Muscle of back (tissue), 13 donors: Measurements from ENCODE around the gene PSMG1. TPM values are rescaled to one million over a fixed set of nuclear protein-coding genes. Genes with fewer than 3 reads are reported as not detected.
"Not testable (repeated sequence)": the region's sequence is repeated elsewhere in the genome, so short reads cannot be mapped to it uniquely, and the experiment has no call there.

Source experiments
- DNase-seq, 3 donors: peaks; one replicate each; pipeline versions ENCODE4 v3.0.0 to v3.0.0-alpha.2; 2013
- long read RNA-seq, 9 donors: transcript quantifications; one replicate each; lab custom pipeline, GENCODE V29; 2026
- polyA plus RNA-seq, 10 donors: library from polyadenylated mRNA; unstranded; fragments of 120-200 nt; gene quantifications; one replicate each; pipeline ENCODE4 v1.2.1, GENCODE V29; 2013; ENCODE audit not compliant: insufficient read length in 10 of 10

The PSMG1 gene
- polyA plus RNA-seq, result 10 to 100 TPM; 22.5 to 39.1 (median 32.5) TPM
- long read RNA-seq, donor 1, transcript PSMG1-201 (7 exons, 2,154 nt), result major isoform, 6 of 7 reads
- long read RNA-seq, donor 1, partial matches to known transcripts, result 0 of 7 reads
- long read RNA-seq, donor 1, other reads (novel, unspliced or antisense), result 0 of 7 reads
- long read RNA-seq, donor 2, transcript PSMG1-201 (7 exons, 2,154 nt), result major isoform, 6 of 9 reads
- long read RNA-seq, donor 2, partial matches to known transcripts, result 0 of 9 reads
- long read RNA-seq, donor 2, other reads (novel, unspliced or antisense), result 0 of 9 reads
- long read RNA-seq, donor 3, result 0 reads
- long read RNA-seq, donor 4, transcript PSMG1-201 (7 exons, 2,154 nt), result major isoform, 10 of 10 reads
- long read RNA-seq, donor 4, partial matches to known transcripts, result 0 of 10 reads
- long read RNA-seq, donor 4, other reads (novel, unspliced or antisense), result 0 of 10 reads
- long read RNA-seq, donor 5, transcript PSMG1-201 (7 exons, 2,154 nt), result major isoform, 8 of 9 reads
- long read RNA-seq, donor 5, partial matches to known transcripts, result 0 of 9 reads
- long read RNA-seq, donor 5, other reads (novel, unspliced or antisense), result 0 of 9 reads
- long read RNA-seq, donor 6, transcript PSMG1-201 (7 exons, 2,154 nt), result major isoform, 6 of 9 reads
- long read RNA-seq, donor 6, partial matches to known transcripts, result 0 of 9 reads
- long read RNA-seq, donor 6, other reads (novel, unspliced or antisense), result 0 of 9 reads
- long read RNA-seq, donor 7, transcript PSMG1-201 (7 exons, 2,154 nt), result major isoform, 7 of 10 reads
- long read RNA-seq, donor 7, partial matches to known transcripts, result 0 of 10 reads
- long read RNA-seq, donor 7, other reads (novel, unspliced or antisense), result 0 of 10 reads
- long read RNA-seq, donor 8, transcript PSMG1-201 (7 exons, 2,154 nt), result major isoform, 11 of 11 reads
- long read RNA-seq, donor 8, partial matches to known transcripts, result 0 of 11 reads
- long read RNA-seq, donor 8, other reads (novel, unspliced or antisense), result 0 of 11 reads
- long read RNA-seq, donor 9, partial matches to known transcripts, result 0 of 1 reads
- long read RNA-seq, donor 9, other reads (novel, unspliced or antisense), result 0 of 1 reads

- peak; percentile 93 to 97 (median 96) for DNase-seq
Measured at GRCh38 chr21:39183272-39184049, at the start of gene PSMG1. PSMG1 (minus strand) TSS chr21:39183451; CDS start chr21:39183385, 66 bp downstream.

GRCh38 chr21:39232861-39233291, 49.6 kb upstream of the PSMG1 start:
- DNase-seq, result no peak

DNA sequence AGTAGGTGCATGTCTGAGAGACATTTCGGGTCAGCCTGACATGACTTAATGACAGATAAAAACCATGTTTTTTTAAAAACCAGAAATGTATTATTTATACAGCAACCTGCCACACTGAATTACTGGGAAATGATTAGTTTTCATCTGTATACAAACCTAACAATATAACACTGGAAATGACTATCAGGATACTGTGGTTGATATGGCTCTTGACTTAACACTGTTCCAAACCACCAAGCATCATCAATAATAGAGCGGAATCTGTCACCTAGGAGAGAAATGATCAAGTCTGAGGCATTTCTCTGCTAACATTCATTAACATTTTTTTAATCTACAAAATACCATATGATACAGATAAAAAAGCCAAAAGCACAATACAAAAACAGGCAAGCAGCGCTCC, 41.7 kb upstream of the PSMG1 start:
- DNase-seq, result no peak

DNA sequence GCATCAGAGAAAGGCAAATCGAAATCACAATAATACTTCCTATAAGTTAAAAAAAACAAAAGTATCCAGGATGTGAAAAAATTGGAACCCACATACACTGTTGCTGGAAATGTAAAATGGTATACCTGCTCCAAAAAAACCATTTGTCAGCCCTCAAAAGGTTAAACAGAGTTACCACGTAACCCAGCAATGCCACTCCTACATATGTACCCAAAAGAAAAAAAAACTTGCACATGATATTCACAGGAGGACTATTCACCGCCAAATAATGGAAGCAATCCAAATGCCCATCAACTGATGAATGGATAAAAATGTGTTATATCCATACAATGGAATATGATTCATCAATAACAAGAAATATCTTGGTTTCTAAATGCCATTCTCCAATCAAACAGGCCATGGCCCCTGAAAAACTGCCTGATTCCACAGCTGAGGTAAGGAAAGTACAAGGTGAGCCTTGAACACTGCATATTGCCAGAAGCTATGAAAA, 38.8 kb upstream of the PSMG1 start:
- DNase-seq, result no peak

- DNase-seq, result no peak
Measured at GRCh38 chr21:39221282-39221996, 38.2 kb upstream of the PSMG1 start.

DNA sequence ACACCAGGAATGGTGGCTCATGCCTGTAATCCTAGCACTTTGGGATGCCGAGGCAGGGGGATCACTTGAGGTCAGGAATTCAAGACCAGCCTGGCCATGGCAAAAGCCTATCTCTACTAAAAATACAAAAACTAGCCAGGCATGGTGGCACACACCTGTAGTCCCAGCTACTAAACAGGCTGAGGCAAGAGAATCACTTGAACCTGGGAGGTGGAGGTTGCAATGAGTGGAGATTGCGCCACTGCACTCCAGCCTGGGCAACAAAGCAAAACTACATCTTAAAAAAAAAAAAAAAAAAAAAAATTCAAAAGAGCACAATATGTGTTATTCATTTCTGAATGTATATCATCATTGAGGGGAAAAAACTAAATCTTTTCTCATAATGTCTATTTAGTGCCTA, 37.6 kb upstream of the PSMG1 start:
- DNase-seq, result not testable (repeated sequence)

DNA sequence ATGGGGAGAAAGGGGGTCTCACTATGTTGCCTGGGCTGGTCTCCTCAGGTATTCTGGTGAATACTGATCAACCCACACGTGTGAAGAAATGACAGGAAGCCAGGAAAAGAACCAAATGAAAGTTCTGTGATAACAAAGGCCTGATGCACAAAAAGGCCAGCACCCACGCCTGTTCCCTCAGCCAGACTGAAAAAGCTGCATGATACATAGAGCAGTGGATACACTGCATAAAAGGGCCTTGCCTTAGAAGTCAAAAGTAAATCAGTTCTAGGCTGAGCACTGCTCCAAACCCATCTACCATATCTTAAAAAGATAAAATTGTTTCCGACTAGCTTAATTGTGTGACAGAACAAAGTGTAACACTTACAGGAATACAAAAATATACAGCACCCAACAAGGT, 36.9 kb upstream of the PSMG1 start:
- DNase-seq, result no peak

GRCh38 chr21:39218082-39218409, 34.8 kb upstream of the PSMG1 start:
- no peak for DNase-seq

GRCh38 chr21:39217356-39218081, 34.3 kb upstream of the PSMG1 start:
- DNase-seq, result no peak

DNA sequence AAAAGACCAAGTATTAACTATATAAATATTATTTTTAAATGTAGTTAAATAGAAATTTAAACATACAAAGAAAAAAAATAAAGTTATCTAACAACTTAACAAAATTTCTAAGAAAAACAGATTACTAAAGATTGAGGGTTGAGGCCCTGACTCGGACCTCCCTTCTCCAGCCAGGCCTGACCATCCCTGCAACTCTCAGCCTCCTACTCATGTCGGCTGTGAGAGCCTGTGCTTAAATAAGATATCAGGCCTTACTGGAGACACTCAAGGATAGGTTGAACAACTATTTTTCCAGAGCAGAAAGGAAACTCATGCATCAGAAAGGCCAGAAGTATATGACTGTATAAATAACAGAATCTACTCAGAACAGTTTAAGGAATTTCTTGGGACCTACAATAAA, 33.0 kb upstream of the PSMG1 start:
- no peak for DNase-seq

- no peak for DNase-seq
Measured at GRCh38 chr21:39215078-39215477, 31.8 kb upstream of the PSMG1 start.

DNA sequence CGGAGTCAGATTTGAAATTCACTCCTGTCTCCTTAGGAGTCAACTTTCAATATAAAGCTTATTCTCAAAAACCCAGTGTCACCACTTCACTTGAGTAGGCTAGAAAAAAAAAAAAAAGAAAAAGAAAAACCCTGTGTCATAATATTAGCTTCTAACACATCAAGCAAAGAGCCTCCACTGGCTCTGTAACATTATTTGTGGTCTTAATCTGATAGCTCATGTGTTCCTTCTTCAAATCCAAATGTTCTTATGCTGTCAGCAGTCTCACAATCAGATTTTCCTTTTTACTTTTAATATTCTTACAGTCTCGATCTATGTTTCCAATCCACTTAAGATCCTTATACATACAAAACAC, 26.1 kb upstream of the PSMG1 start:
- DNase-seq, result no peak

- no peak for DNase-seq
Measured at GRCh38 chr21:39208624-39209333, 25.5 kb upstream of the PSMG1 start.

- no peak for DNase-seq
Measured at GRCh38 chr21:39204134-39204533, 20.9 kb upstream of the PSMG1 start.

DNA sequence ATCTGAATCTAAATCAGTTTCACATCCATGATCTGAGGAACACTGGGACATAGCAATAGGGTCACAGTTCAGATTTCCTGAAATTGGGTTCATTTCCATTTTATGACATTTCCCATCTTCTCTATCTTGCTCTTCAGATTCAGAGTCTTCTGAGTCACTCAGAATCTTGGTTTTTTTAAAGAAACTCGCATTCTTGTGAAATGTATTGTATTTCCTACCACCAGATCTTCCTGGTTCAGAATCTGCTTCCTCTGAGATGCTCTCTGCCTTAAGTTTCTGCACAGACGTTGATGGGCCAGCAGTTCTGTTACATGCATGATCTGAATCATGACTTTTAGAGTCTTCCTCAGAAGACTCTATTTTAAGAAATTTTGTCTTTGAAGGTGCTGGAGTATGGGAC, 15.5 kb upstream of the PSMG1 start:
- no peak for DNase-seq

GRCh38 chr21:39197448-39198233, 14.4 kb upstream of the PSMG1 start:
- DNase-seq, result no peak

- DNase-seq, result no peak
Measured at GRCh38 chr21:39196838-39197237, 13.6 kb upstream of the PSMG1 start.

DNA sequence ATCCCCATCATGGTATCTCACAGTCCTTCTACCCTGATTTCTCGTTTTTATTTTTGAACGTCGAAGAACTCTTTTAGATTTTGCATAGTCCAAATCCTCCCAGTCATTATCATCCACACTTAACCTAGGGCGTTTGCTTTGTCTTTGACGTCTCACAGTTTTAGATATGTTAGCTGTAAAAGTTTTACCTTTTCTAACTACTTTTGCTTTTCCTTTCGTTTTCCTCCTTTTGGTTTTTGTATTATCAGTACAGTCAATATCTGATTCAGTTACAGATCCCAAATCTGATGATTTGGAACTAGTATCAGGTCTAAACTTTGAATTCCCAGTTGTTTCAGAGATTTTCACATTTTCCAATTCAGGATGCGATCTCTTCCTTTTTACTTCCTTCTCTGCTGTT, 13.1 kb upstream of the PSMG1 start:
- DNase-seq, result no peak

GRCh38 chr21:39193380-39193779, 10.1 kb upstream of the PSMG1 start:
- DNase-seq, result no peak
